ENCODE data around the gene STUB1. TPM values are rescaled to one million over a fixed set of nuclear protein-coding genes. Genes with fewer than 3 reads are reported as not detected.

Gene STUB1
- 115 and 118 TPM in 2 replicates for total RNA-seq (2014; rRNA removed; shearing (Covaris generic))

- peak; percentile 87 for DNase-seq (ENCODE audit: low read depth)
Observed at GRCh38 chr16:679814-680624, at the start of gene STUB1. TSS of gene STUB1 (plus strand) at chr16:680410. CDS start at chr16:680526, 116 bp downstream.

DNA sequence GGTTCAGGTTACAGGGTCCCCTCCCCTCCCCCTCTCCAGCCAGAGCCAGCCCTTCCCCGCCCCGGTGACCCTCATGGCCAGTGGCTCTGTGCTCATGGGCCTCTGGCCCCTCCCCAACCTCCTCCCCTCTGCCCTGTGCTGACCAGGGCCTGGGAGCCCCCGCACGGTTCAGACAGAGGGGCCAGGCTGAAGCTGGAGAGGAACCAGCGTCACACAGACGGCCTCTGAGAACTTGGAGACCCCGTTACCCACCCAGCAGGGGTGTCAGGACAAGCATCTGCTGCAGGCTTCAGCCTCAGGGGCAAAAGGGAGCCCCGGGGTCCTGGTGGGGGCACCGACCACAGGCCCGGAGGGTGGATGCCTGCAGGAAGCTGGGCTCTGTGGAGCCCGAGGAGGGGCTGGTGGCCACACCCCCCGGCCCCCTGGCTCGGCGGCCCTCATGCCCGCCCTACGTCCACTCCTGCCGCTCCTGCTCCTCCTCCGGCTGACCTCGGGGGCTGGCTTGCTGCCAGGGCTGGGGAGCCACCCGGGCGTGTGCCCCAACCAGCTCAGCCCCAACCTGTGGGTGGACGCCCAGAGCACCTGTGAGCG is 49.3 kb upstream of the STUB1 start, which contains the start of gene WFIKKN1:
WFIKKN1 (plus strand) TSS at position 171 of the 591 bp plus-strand sequence; CDS start at position 440, 269 bp downstream.
- no peak for DNase-seq (ENCODE audit: low read depth)

DNA sequence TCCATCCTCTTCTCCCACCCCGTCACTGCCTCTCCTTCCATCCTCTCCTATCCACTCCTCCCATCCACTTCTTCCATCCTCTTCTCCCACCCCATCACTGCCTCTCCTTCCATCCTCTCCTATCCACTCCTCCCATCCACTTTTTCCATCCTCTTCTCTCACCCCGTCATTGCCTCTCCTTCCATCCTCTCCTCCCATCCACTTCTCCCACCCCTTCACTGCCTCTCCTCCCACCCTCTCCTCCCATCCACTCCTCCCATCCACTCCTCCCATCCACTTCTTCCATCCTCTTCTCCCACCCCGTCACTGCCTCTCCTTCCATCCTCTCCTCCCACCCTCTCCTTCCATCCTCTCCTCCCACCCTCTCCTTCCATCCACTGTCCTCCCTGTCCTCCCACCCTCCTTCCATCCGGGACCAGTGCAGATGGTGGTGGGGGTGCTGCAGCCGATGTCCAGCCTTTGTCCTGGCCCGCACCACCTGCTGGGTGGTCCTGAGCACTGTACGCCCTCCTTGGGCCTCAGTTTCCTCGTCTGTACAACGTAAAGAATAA is 48.3 kb upstream of the STUB1 start:
- no peak for DNase-seq (ENCODE audit: low read depth)

DNA sequence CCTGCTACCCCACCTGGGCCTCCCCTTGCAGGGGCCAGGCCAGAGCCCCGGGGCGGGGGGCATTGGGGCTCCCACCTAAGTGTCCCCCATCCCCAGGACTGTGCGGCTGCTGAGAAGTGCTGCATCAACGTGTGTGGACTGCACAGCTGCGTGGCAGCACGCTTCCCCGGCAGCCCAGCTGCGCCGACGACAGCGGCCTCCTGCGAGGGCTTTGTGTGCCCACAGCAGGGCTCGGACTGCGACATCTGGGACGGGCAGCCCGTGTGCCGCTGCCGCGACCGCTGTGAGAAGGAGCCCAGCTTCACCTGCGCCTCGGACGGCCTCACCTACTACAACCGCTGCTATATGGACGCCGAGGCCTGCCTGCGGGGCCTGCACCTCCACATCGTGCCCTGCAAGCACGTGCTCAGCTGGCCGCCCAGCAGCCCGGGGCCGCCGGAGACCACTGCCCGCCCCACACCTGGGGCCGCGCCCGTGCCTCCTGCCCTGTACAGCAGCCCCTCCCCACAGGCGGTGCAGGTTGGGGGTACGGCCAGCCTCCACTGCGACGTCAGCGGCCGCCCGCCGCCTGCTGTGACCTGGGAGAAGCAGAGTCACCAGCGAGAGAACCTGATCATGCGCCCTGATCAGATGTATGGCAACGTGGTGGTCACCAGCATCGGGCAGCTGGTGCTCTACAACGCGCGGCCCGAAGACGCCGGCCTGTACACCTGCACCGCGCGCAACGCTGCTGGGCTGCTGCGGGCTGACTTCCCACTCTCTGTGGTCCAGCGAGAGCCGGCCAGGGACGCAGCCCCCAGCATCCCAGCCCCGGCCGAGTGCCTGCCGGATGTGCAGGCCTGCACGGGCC is 47.5 kb upstream of the STUB1 start:
- DNase-seq (ENCODE audit: low read depth), result no peak

GRCh38 chr16:633336-634050 is 46.7 kb upstream of the STUB1 start:
- no peak for DNase-seq (ENCODE audit: low read depth)

DNA sequence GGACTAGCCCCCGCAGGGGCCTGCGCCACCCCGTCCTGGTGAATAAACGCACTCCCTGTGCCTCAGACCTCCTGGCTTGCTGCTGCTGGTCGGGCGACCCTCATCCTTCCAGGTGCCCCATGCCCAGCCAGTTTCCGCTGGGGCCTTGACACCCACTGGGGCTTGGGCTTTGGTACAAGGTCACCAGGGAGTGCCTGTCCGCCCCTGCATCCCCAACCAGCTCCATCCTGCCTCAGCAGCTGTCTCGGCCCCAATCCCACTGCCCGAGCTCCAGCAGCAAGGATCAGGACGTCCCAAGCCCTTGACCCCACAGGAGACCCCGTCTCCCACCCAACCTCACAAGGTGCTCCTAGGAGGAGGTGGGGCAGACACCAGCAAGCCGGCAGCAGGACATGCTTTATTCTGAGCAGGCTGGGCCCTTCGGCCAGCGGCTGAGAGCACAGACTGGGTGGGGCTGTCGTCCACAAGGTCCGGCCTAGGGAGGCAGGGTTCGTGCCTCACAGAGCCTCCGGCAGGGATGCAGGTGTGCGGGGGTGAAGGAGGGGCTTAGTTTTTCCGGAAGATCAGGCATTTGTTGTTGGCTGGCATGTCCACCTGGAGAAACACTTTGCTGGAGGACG is 46.0 kb upstream of the STUB1 start:
- no peak for DNase-seq (ENCODE audit: low read depth)

GRCh38 chr16:634996-635395 is 45.2 kb upstream of the STUB1 start:
- DNase-seq (ENCODE audit: low read depth), result no peak

DNA sequence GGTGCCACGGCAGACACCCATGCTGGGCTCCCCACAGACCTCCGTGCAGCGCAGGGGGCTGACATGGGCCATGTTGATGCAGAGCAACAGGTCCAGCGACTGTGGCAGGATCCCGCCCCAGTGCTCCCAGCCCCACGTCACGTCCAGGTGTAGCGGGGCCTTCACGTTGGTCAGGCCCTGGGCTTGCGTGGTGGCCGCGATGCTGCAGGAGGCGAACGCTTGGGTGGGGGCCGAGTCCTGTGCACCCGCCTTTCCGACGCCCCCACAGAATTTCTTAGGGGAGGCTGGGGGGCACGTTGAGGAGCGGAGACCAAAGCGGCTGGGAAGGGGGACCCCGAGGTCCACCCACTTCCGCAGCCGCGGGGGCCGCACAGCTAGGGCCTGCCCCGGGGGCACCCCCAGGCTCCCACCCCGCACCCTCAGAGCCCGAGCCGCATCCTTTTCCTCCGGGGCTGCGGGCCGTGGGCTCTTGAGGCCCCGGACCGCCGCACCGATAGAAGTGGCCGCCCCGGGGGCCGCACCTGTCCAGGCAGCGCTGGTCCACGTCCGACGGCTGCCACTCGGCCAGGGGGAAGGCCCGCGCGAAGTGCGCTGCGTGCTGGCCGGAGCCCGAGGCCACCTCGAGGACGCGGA is 44.5 kb upstream of the STUB1 start:
- no peak for DNase-seq (ENCODE audit: low read depth)

GRCh38 chr16:636206-637080 is 43.8 kb upstream of the STUB1 start, which contains the start of gene METTL26:
TSS of gene METTL26 (minus strand) at chr16:636305. CDS start at chr16:636290, 15 bp downstream.
- peak; percentile 94 for DNase-seq (ENCODE audit: low read depth)

DNA sequence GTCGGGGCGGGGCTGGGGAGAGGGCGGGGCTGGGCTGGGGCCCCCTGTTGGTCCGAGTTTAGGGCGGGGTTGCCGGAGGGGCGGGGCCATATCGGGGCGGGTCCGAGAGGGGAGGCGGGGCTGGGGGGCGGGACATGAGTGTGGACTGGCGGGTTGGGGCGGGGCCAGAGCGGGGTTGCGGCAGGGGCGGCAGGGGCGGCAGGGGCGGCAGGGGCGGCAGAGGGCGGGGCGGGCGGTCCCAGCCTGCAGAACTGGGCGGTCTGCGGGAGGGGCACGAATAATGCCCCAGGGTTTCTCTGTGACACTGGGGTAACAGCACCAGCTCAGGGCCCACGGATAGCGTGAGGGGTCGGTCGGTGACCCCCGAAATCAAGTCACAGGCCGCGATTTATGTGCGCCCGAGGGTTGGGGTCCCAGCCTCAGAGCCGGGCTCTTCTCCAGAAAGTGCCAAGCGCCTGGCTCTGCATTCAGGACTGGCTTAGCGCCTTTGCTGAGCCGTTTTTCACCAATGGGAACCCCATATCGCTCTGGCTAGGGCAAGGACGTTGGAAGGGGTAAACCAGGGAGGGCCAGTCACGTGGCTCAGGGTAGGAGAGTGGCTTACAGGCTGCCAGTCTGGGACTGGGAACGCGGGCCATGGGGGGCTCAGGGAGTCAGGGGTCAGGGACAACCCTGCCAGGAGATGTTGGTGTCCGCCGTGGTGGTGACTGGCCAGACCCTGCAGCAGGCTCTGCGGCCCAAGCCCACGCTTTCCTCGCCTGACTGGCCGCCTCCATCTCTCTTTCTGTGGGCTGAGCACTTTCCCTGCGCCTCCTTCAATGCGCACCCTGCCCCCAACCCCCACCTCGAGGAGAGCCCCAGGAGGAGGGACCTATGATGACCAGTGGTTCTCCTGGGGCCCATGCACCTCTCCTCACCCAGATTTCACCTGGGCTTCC is 42.9 kb upstream of the STUB1 start:
- DNase-seq (ENCODE audit: low read depth), result peak; percentile 89

- no peak for DNase-seq (ENCODE audit: low read depth)
Observed at GRCh38 chr16:638034-638543, 42.1 kb upstream of the STUB1 start.

DNA sequence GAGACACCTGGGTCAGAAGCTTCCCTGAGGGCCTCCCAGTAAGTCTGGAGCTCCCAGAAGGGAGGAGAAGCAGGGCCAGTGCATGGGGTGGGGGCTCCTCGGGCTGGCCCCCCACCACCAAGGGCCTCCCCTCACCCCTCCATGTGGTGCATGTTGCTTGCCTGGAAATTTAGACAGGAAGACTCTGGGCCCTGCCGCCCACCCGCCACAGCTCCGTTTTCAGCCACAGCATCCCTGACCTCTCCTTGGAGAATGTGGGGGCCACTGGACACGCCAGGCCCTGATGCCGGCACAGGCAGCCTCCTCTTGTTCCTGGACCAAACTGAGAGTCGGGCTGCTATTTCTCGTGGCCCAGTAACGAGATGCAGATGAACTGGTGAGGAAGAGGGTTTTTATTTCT is 41.4 kb upstream of the STUB1 start:
- DNase-seq (ENCODE audit: low read depth), result no peak

- DNase-seq (ENCODE audit: low read depth), result no peak
Observed at GRCh38 chr16:640614-641013, 39.6 kb upstream of the STUB1 start.

DNA sequence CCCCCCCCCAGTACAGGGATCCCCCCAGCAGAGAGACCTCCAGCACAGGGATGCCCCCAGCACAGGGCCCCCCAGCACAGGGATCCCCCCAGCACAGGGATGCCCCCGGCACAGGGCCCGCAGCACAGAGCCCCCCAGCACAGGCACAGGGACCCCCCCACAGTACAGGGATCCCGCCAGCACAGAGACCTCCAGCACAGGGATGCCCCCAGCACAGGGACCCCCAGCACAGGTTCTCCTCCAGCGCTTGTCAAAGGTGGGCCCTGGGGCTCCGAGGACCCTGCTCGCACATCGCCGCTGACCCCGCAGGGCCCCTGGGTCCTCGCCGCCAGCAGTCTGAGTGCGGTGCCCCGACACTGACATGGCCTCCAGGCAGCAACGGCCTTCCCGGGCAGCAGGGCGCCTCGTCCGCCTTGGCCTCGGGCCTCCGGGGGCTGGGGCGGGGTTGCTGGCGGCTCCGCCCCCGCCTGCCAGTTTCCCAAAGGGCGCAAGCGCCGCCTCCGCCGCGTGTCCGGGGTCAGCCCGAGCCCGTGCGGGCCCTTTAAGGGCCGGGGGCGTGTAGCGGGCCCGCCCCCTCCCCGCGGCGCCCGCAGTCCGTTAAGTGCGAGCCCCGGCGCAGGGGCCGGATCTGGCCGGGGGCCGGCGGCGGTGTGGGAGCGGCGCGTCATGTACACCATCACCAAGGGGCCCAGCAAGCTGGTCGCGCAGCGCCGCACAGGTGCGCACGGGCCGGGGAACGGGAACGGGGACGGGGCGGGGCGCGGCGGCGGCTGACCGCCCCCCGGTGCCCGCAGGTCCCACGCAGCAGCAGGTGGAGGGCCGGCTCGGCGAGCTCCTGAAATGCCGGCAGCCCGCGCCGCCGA is 38.7 kb upstream of the STUB1 start, which contains the start of gene MCRIP2:
MCRIP2 (plus strand) TSS at position 503 of the 863 bp plus-strand sequence; CDS start at position 667, 164 bp downstream.
- peak; percentile 81 for DNase-seq (ENCODE audit: low read depth)

- peak; percentile 37 for DNase-seq (ENCODE audit: low read depth)
Observed at GRCh38 chr16:642189-643049, 37.8 kb upstream of the STUB1 start.

DNA sequence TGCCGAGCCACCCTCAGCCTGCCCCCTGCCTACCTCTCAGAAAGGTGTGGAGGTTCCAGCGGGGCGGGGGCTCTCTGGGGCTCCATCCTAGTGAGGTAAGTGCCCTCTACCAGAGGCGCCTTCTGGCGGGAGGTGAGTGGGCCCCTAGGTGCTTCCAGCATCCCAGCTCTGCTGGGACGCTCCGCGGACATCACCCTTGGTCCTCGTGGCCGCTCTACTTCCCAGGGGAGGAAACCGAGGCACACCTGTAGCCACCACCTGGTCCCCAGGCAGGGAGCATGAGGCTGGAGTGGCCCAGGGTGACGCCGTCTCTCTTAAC is 37.2 kb upstream of the STUB1 start:
- DNase-seq (ENCODE audit: low read depth), result no peak
